BJ (cell line): Measurements from ENCODE around the gene ZNF57. TPM values are rescaled to one million over a fixed set of nuclear protein-coding genes. Genes with fewer than 3 reads are reported as not detected.

Source experiments
- CTCF ChIA-PET: fragments of 350-600 bp; formaldehyde crosslinking; extraction: SDS; loops from one replicate; lab custom pipeline; 2021; ENCODE audit warnings: antibody characterized with exemption, inconsistent platforms; lab: Yijun Ruan, JAX
- POLR2A ChIA-PET: fragments of 300-600 bp; sonication (Branson Sonifier 250); formaldehyde crosslinking; extraction: SDS; loops from one replicate; lab custom pipeline; 2021; ENCODE audit warnings: antibody characterized with exemption; lab: Charles Lee
- DNase-seq: peaks from one replicate; pipeline ENCODE4 v3.0.0-alpha.2; 2011; ENCODE audit warnings: low read depth
- H3K27me3 ChIP-seq: 2 replicates; pipeline ENCODE4 v1.6.0; 2011; ENCODE audit warnings: low read length; ENCODE audit not compliant: control insufficient read depth, insufficient read depth
- H3K36me3 ChIP-seq: 2 replicates; pipeline ENCODE4 v1.5.1; 2011; ENCODE audit warnings: low read length; ENCODE audit not compliant: control insufficient read depth, insufficient read depth
- H3K4me3 ChIP-seq: 2 replicates; pipeline ENCODE4 v1.5.1; 2011; ENCODE audit warnings: low read depth, mild to moderate bottlenecking, control low read depth, low read length
- polyA minus RNA-seq: library from RNA; depleted of rRNA, polyadenylated mRNA; stranded (reverse); fragments of >200 nt; gene quantifications from 2 replicates; pipeline ENCODE4 v1.2.3, GENCODE V29; 2011; rRNA and poly(A)+ RNA removed
- polyA plus RNA-seq: library from polyadenylated mRNA; depleted of rRNA; stranded (reverse); fragments of >200 nt; gene quantifications from 2 replicates; pipeline ENCODE4 v1.2.3, GENCODE V29; 2011; rRNA removed
- TF ChIP-seq, protein P1 (sequence below): IDR thresholded peaks from 2 replicates; pipeline ENCODE4 v1.5.1; 2011; ENCODE audit warnings: low read depth, mild to moderate bottlenecking, control low read depth, inconsistent platforms, low read length, moderate library complexity; ENCODE audit not compliant: insufficient read depth

The ZNF57 gene
- 1.8 and 2.8 TPM in 2 replicates for polyA plus RNA-seq
- 2.0 and 2.6 TPM in 2 replicates for polyA minus RNA-seq

DNA sequence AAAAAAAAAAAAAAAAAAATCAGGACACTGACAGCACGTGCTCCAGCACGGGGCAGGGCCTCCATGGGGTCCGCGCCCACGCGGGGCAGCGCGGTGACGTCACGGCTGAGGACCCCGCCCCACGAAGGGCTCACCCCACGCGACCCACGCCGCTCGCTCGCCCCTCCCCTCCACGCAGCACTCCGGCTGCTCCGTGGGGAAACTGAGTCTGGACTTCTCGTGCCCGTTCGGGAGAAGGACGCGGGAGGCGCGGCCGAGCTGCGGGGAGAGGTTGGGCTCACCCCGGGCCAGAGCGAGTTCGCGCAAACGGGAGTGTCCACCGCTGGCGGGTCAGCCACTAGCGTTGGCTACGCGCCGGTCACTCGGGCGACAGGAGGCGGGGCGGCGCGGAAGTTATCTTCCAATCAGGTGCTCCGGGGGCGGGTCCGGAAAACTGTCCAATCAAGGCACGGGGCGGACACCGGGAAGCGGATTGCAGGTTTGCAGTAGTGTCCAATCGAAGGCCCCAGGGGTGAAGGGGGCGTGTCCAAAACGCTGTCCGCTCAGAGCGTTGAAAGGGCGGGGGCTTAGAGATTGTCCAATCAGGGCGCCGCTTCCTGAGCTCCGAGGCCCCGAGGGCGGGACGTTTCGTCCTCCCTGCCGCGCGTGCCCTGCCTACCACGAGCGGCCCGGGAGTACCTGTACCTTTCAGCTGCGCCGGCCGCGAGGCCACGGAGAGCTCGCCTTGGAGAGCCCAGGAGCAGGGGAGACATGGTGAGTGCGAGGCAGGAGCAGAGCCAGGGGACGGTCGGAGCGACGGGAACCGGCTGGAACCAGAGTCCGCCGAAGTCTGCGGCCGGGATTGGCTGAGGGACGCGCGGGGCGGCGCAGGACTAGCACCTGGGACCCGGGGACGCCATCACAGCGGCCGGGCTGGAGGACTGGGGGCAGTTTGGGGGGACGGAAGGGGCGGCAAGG is at the start of gene ZNF57:
Gene ZNF57, plus strand, starts transcription at position 633 of the 957 bp plus-strand sequence. Its CDS starts 118 bp downstream, at position 751.
- POLR2A ChIA-PET: interaction anchor here (0.6 kb wide), 4 partner anchors 10 to 375 kb away, joined by 3 to 4 read pairs (median 4); partner anchors contain the start of gene ZNF555
- H3K4me3 ChIP-seq: peak within 1 kb of the TSS; percentile 97
- DNase-seq: peak; percentile 94
- TF ChIP-seq, protein P1, sequence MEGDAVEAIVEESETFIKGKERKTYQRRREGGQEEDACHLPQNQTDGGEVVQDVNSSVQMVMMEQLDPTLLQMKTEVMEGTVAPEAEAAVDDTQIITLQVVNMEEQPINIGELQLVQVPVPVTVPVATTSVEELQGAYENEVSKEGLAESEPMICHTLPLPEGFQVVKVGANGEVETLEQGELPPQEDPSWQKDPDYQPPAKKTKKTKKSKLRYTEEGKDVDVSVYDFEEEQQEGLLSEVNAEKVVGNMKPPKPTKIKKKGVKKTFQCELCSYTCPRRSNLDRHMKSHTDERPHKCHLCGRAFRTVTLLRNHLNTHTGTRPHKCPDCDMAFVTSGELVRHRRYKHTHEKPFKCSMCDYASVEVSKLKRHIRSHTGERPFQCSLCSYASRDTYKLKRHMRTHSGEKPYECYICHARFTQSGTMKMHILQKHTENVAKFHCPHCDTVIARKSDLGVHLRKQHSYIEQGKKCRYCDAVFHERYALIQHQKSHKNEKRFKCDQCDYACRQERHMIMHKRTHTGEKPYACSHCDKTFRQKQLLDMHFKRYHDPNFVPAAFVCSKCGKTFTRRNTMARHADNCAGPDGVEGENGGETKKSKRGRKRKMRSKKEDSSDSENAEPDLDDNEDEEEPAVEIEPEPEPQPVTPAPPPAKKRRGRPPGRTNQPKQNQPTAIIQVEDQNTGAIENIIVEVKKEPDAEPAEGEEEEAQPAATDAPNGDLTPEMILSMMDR: no peak
- CTCF ChIA-PET: interaction anchor here (0.6 to 1.7 kb wide), 5 partner anchors 12 to 340 kb away, joined by 3 to 6 read pairs (median 3); no protein-coding TSS in a partner anchor
- no peaks in the 10 kb centered on the region for H3K27me3 ChIP-seq
- no peaks in the 10 kb centered on the region for H3K36me3 ChIP-seq

DNA sequence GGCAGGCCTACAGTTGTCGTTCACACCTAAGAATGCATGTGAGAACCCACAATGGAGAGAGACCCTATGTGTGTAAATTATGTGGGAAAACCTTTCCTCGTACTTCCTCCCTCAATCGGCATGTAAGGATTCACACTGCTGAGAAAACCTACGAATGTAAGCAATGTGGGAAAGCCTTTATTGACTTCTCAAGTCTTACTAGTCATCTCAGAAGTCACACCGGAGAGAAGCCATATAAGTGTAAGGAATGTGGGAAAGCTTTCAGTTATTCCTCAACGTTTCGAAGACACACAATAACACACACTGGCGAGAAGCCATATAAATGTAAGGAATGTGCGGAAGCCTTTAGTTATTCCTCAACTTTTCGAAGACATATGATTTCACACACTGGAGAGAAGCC is 48.1 kb upstream of the ZNF57 start:
- TF ChIP-seq, protein P1: no peak
- H3K36me3 ChIP-seq: peaks cover 12% of the 10 kb centered on the region
- no peak for DNase-seq
- no peaks in the 10 kb centered on the region for H3K27me3 ChIP-seq
- ChIA-PET POLR2A (no interaction called here), CTCF (no interaction called here)
- H3K4me3 ChIP-seq: no peak overlapping the region

DNA sequence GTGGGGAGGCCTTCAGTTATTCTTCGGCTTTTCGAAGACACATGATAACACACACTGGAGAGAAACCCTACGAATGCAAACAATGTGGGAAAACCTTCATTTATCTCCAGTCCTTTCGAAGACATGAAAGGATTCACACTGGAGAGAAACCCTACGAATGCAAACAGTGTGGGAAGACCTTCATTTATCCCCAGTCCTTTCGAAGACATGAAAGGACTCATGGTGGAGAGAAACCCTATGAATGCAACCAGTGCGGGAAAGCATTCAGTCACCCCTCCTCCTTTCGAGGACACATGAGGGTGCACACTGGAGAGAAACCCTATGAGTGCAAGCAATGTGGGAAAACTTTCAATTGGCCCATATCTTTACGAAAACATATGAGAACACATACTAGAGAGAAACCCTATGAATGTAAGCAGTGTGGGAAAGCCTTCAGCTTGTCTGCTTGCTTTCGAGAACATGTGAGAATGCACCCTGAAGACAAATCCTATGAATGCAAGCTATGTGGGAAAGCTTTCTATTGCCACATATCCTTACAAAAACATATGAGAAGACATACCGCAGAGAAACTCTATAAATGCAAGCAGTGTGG is 47.6 kb upstream of the ZNF57 start:
- POLR2A ChIA-PET: no interaction called here

DNA sequence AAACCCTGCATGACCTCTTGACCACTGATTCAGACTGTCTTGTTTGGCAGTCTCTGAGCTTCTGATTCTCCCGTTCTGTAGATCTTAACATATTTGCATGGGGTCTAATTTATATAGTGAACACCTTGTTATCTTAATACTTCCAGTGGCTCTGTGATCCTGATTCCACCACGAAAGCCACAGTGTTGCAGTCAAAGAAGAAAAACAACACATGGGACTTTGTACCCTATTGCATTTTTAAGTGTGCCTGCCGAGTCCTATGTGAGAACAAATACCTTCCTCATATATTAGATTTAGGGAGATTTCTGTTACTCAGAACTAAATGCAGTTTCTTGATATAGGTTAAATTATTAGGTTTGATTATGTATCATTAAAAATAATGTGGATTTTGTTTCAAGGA is 45.9 kb upstream of the ZNF57 start:
- DNase-seq: no peak
- Histone ChIP-seq H3K4me3 (no peak overlapping the region), H3K27me3 (no peaks in the 10 kb centered on the region), H3K36me3 (peaks cover 12% of the 10 kb centered on the region)
- TF ChIP-seq, protein P1: no peak
- ChIA-PET POLR2A (no interaction called here), CTCF (interaction anchor here (1.6 kb wide), 1 partner anchor 32 kb away, joined by 6 read pairs; no protein-coding TSS in a partner anchor)

More for the DNA sequence above, 47.6 kb upstream of the ZNF57 start:
- Histone ChIP-seq H3K27me3 (no peaks in the 10 kb centered on the region), H3K4me3 (no peak overlapping the region), H3K36me3 (peaks cover 12% of the 10 kb centered on the region)
- TF ChIP-seq, protein P1: no peak
- CTCF ChIA-PET: no interaction called here
- no peak for DNase-seq
